ENCODE results near the gene NDOR1. TPM values are rescaled to one million over a fixed set of nuclear protein-coding genes. Genes with fewer than 3 reads are reported as not detected.

Gene NDOR1
- total and polyA plus RNA-seq, 12 donors: 4.6 to 10.6 (median 5.6) TPM

GRCh38 chr9:137211532-137211931 lies 6.0 kb downstream of the NDOR1 start:
- TF ChIP-seq, protein P1, sequence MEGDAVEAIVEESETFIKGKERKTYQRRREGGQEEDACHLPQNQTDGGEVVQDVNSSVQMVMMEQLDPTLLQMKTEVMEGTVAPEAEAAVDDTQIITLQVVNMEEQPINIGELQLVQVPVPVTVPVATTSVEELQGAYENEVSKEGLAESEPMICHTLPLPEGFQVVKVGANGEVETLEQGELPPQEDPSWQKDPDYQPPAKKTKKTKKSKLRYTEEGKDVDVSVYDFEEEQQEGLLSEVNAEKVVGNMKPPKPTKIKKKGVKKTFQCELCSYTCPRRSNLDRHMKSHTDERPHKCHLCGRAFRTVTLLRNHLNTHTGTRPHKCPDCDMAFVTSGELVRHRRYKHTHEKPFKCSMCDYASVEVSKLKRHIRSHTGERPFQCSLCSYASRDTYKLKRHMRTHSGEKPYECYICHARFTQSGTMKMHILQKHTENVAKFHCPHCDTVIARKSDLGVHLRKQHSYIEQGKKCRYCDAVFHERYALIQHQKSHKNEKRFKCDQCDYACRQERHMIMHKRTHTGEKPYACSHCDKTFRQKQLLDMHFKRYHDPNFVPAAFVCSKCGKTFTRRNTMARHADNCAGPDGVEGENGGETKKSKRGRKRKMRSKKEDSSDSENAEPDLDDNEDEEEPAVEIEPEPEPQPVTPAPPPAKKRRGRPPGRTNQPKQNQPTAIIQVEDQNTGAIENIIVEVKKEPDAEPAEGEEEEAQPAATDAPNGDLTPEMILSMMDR (IDR thresholded peaks at IDR 0.05): no peak
- no peak overlapping the region for H3K4me3 ChIP-seq
- ATAC-seq (no peak), DNase-seq (no peak)
- WGBS, 2 donors: 78 to 85% methylated on average over 13 of the region's 13 CpGs
- peaks cover 0 to 50% (median 0%) of the 10 kb centered on the region in 9 donors for H3K36me3 ChIP-seq
- no peaks in the 10 kb centered on the region for H3K27me3 ChIP-seq
- intact Hi-C loops (cut with DNase I): no loop called here
- no peaks in the 10 kb centered on the region for H3K9me3 ChIP-seq
- peaks cover 0 to 10% (median 6%) of the 10 kb centered on the region in 9 donors for H3K4me1 ChIP-seq
- H3K27ac ChIP-seq: no peak overlapping the region

DNA sequence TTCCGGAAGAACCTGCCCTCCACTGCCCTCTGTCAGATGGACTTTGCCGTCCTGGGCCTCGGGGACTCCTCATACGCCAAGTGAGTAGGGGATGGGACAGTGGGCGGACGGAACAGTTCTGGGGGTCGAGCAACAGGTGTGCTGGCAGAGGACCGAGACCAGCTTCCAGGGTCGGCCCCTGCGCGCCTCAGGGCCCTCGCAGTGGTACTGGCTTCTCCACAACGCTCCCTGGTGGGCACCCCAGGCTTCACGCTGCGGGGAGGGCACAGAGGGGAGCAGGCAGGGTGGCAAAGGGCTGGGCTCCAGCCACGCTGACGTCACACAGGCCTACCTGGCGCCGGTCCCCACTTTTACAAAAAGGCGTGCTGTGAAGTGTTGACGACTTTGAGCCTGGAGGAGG lies 7.0 kb downstream of the NDOR1 start:
- DNase-seq: no peak
- TF ChIP-seq, protein P1 (IDR thresholded peaks at IDR 0.05): no peak
- Histone ChIP-seq H3K36me3 (peaks cover 0 to 52% (median 0%) of the 10 kb centered on the region in 9 donors), H3K4me3 (no peak overlapping the region), H3K9me3 (no peaks in the 10 kb centered on the region), H3K4me1 (peaks cover 0 to 9% (median 5%) of the 10 kb centered on the region in 9 donors), H3K27me3 (no peaks in the 10 kb centered on the region), H3K27ac (no peak overlapping the region)
- 83 to 84% methylated on average over 21 of the region's 21 CpGs for WGBS, 2 donors
- intact Hi-C loops (cut with DNase I): no loop called here
- no peak for ATAC-seq

- intact Hi-C loops (cut with DNase I): no loop called here
- DNase-seq: no peak
- H3K9me3 ChIP-seq: no peaks in the 10 kb centered on the region
- H3K4me1 ChIP-seq: peaks cover 4 to 17% (median 12%) of the 10 kb centered on the region in 9 donors
- no peak overlapping the region for H3K27ac ChIP-seq
- no peak overlapping the region for H3K4me3 ChIP-seq
- 91% methylated on average over 49 of the region's 49 CpGs for WGBS, 2 donors
- TF ChIP-seq, protein P1 (IDR thresholded peaks at IDR 0.05): peak in 1 of 9 donors; percentile 5
- H3K27me3 ChIP-seq: no peaks in the 10 kb centered on the region
- peaks cover 0 to 52% (median 0%) of the 10 kb centered on the region in 9 donors for H3K36me3 ChIP-seq
- ATAC-seq: no peak
These were observed 7.9 kb downstream of the NDOR1 start for GRCh38 chr9:137213160-137214060.

DNA sequence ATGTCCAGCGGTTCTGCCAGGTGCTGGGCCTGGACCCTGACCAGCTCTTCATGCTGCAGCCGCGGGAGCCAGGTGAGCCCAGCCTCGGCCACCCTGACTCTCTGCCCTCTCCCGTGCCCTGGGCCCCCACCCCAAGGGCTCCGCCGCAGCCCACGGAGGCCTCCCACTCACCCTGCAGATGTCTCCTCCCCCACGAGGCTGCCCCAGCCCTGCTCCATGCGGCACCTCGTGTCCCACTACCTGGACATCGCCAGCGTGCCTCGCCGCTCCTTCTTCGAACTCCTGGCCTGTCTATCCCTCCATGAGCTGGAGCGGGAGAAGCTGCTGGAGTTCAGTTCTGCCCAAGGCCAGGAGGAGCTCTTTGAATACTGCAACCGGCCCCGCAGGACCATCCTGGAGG lies 9.1 kb downstream of the NDOR1 start:
- intact Hi-C loops (cut with DNase I): no loop called here
- Histone ChIP-seq H3K27me3 (no peaks in the 10 kb centered on the region), H3K9me3 (no peaks in the 10 kb centered on the region), H3K4me3 (no peak overlapping the region), H3K4me1 (peaks cover 10 to 28% (median 19%) of the 10 kb centered on the region in 9 donors), H3K36me3 (peaks cover 0 to 41% (median 0%) of the 10 kb centered on the region in 9 donors), H3K27ac (no peak overlapping the region)
- TF ChIP-seq, protein P1 (IDR thresholded peaks at IDR 0.05): no peak
- DNase-seq (no peak), ATAC-seq (no peak)
- WGBS, 2 donors: 94% methylated on average over 18 to 19 of the region's 19 CpGs
